HepG2 (cell line): Measurements from ENCODE around the gene DUS1L. TPM values are rescaled to one million over a fixed set of nuclear protein-coding genes. Genes with fewer than 3 reads are reported as not detected.
A peak's percentile ranks its signal among the peaks of the same experiment; 100 is the strongest.

Experiments used
- DNMT1 ChIP-seq: sonication (generic); formaldehyde crosslinking; IDR thresholded peaks from 2 replicates; pipeline ENCODE4 v1.5.1; 2020; ENCODE audit warnings: mild to moderate bottlenecking, missing genetic modification reagents
- KLF16 ChIP-seq, 2 experiments: sonication (generic) in 1 of 2; formaldehyde crosslinking in 1 of 2; IDR thresholded peaks; 2 replicates each; pipeline versions ENCODE4 v1.6.1 to v1.8.0; 2016 to 2023; ENCODE audit warnings: missing genetic modification reagents in 2 of 2, missing compliant biosample characterization in 1 of 2
- MAF1 ChIP-seq: sonication (generic); formaldehyde crosslinking; IDR thresholded peaks from 2 replicates; pipeline ENCODE4 v1.5.0; 2020; ENCODE audit warnings: missing genetic modification reagents, borderline replicate concordance
- NFATC3 ChIP-seq: sonication (generic); formaldehyde crosslinking; IDR thresholded peaks from 2 replicates; pipeline ENCODE4 v1.5.1; 2020; ENCODE audit warnings: mild to moderate bottlenecking, missing genetic modification reagents
- RBM22 ChIP-seq: fragments of 200-400 bp; formaldehyde crosslinking; optimal IDR thresholded peaks from 2 replicates; pipeline ENCODE3; 2017; ENCODE audit warnings: mild to moderate bottlenecking, low read length, moderate library complexity
- YY1 ChIP-seq: IDR thresholded peaks from 2 replicates; pipeline ENCODE4 v1.6.1; 2011; ENCODE audit warnings: low read length, low read depth, moderate library complexity, mild to moderate bottlenecking; ENCODE audit not compliant: insufficient read depth, insufficient replicate concordance
- ZNF264 ChIP-seq: sonication (generic); formaldehyde crosslinking; IDR thresholded peaks from 2 replicates; pipeline ENCODE4 v1.4.0; 2020; ENCODE audit warnings: missing genetic modification reagents
- ZNF33A ChIP-seq: sonication (generic); formaldehyde crosslinking; IDR thresholded peaks from 2 replicates; pipeline ENCODE4 v1.5.1; 2020; ENCODE audit warnings: missing genetic modification reagents, mild to moderate bottlenecking, moderate library complexity, borderline replicate concordance
- ZNF616 ChIP-seq: sonication (generic); formaldehyde crosslinking; IDR thresholded peaks from 2 replicates; pipeline ENCODE4 v1.5.0; 2020; ENCODE audit warnings: low read depth, mild to moderate bottlenecking, missing genetic modification reagents
- ZNF703 ChIP-seq: sonication (generic); formaldehyde crosslinking; IDR thresholded peaks from 2 replicates; pipeline ENCODE4 v1.5.1; 2020; ENCODE audit warnings: missing genetic modification reagents, mild to moderate bottlenecking, moderate library complexity, borderline replicate concordance
- ZNF749 ChIP-seq: sonication (generic); formaldehyde crosslinking; IDR thresholded peaks from 2 replicates; pipeline ENCODE4 v1.8.0; 2022; ENCODE audit warnings: mild to moderate bottlenecking, missing genetic modification reagents, moderate library complexity, borderline replicate concordance
- polyA plus RNA-seq, 8 experiments: library from polyadenylated mRNA; depleted of rRNA in 3 of 8; stranded (reverse) in 7 of 8; unstranded in 1 of 8; fragments of >200 nt; fragmentation: Illumina TruSeq in 4 of 8; extraction: Trizol in 4 of 8; gene quantifications; 2 replicates each; pipeline versions ENCODE4 v1.2.1 to v1.2.3, GENCODE V29; 2011 to 2016; ENCODE audit warnings: low read depth in 4 of 8, missing spikeins in 1 of 8, mixed read lengths in 1 of 8; ENCODE audit not compliant: insufficient read depth in 1 of 8
- total RNA-seq, 5 experiments: library from RNA; depleted of rRNA; stranded (reverse); fragments of >200 nt; fragmentation: Illumina TruSeq; extraction: Trizol; gene quantifications; 2 replicates each; pipeline ENCODE4 v1.2.3, GENCODE V29; 2016; ENCODE audit warnings: low read depth in 1 of 5
- TF ChIP-seq, protein P1 (sequence below): sonication (generic); formaldehyde crosslinking; IDR thresholded peaks from one replicate; pipeline ENCODE4 v1.5.1; 2020; ENCODE audit warnings: mild to moderate bottlenecking, missing genetic modification reagents; ENCODE audit errors: not compliant biosample characterization
- TF ChIP-seq, protein P2 (sequence below): sonication (generic); formaldehyde crosslinking; IDR thresholded peaks from 2 replicates; pipeline ENCODE4 v1.4.0; 2020; ENCODE audit warnings: missing genetic modification reagents
- TF ChIP-seq, protein P3 (sequence below): sonication (generic); formaldehyde crosslinking; IDR thresholded peaks from 2 replicates; pipeline ENCODE4 v1.4.0; 2020; ENCODE audit warnings: missing genetic modification reagents
- TF ChIP-seq, protein P4 (sequence below): sonication (generic); formaldehyde crosslinking; IDR thresholded peaks from 2 replicates; pipeline ENCODE4 v1.5.1; 2020; ENCODE audit warnings: missing genetic modification reagents, mild to moderate bottlenecking, borderline replicate concordance

Gene DUS1L
- total and polyA plus RNA-seq, 2 of the 13 experiments (the other 11 are each of a cell fraction or from before 2014, with no cell fraction given) = 81.0 to 109 TPM

DNA sequence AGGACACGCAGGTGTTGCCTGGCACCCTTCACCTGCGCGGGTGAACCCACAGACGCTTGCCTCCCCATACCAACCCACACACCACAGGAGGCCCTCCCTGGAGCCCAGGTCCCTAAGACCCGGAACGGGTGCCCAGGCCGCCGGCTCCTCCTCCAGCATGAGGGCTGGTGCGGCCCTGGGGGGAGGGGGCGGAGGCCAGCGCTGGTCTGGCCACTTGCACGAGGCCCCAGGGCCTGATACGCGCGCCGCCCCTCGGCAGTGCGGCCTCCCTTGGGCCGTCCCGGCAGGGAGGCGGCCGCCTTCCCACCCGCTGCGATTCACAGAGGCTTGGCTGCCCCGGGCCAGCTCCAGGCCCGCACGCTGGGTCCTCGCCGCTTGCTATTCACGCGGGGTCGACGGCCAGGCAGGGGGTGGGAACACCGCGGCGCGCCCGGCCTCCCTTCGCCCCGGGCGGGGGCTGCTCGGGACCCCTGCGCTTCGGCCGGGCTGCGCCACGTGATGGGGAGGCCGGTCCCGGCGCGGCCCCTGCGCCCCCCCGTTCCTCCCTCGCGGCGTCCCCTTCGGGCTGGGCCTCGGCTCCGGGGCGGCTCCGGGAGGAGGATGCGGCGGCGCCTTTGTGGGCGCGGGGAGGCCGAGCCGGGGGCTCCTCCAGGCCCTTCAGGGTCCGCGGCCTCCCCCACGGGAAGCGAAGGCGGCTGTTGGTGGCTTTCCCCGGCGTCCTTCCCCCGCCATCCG, 31.7 kb upstream of the DUS1L start (continued):
- TF ChIP-seq, protein P1, sequence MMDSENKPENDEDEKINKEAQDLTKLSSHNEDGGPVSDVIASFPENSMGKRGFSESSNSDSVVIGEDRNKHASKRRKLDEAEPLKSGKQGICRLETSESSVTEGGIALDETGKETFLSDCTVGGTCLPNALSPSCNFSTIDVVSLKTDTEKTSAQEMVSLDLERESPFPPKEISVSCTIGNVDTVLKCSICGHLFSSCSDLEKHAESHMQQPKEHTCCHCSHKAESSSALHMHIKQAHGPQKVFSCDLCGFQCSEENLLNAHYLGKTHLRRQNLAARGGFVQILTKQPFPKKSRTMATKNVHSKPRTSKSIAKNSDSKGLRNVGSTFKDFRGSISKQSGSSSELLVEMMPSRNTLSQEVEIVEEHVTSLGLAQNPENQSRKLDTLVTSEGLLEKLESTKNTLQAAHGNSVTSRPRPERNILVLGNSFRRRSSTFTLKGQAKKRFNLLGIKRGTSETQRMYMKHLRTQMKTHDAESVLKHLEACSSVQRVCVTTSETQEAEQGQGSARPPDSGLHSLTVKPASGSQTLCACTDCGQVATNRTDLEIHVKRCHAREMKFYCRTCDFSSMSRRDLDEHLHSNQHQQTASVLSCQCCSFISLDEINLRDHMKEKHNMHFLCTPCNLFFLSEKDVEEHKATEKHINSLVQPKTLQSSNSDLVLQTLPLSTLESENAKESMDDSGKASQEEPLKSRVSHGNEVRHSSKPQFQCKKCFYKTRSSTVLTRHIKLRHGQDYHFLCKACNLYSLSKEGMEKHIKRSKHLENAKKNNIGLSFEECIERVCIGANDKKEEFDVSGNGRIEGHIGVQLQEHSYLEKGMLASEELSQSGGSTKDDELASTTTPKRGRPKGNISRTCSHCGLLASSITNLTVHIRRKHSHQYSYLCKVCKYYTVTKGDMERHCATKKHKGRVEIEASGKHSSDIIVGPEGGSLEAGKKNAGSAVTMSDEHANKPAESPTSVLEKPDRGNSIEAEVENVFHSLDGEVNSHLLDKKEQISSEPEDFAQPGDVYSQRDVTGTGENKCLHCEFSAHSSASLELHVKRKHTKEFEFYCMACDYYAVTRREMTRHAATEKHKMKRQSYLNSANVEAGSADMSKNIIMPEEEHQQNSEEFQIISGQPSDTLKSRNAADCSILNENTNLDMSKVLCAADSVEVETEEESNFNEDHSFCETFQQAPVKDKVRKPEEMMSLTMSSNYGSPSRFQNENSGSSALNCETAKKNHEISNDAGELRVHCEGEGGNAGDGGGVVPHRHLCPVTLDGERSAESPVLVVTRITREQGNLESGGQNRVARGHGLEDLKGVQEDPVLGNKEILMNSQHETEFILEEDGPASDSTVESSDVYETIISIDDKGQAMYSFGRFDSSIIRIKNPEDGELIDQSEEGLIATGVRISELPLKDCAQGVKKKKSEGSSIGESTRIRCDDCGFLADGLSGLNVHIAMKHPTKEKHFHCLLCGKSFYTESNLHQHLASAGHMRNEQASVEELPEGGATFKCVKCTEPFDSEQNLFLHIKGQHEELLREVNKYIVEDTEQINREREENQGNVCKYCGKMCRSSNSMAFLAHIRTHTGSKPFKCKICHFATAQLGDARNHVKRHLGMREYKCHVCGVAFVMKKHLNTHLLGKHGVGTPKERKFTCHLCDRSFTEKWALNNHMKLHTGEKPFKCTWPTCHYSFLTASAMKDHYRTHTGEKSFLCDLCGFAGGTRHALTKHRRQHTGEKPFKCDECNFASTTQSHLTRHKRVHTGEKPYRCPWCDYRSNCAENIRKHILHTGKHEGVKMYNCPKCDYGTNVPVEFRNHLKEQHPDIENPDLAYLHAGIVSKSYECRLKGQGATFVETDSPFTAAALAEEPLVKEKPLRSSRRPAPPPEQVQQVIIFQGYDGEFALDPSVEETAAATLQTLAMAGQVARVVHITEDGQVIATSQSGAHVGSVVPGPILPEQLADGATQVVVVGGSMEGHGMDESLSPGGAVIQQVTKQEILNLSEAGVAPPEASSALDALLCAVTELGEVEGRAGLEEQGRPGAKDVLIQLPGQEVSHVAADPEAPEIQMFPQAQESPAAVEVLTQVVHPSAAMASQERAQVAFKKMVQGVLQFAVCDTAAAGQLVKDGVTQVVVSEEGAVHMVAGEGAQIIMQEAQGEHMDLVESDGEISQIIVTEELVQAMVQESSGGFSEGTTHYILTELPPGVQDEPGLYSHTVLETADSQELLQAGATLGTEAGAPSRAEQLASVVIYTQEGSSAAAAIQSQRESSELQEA (CRISPR knock-in tag) = no peak
- TF ChIP-seq, protein P2, sequence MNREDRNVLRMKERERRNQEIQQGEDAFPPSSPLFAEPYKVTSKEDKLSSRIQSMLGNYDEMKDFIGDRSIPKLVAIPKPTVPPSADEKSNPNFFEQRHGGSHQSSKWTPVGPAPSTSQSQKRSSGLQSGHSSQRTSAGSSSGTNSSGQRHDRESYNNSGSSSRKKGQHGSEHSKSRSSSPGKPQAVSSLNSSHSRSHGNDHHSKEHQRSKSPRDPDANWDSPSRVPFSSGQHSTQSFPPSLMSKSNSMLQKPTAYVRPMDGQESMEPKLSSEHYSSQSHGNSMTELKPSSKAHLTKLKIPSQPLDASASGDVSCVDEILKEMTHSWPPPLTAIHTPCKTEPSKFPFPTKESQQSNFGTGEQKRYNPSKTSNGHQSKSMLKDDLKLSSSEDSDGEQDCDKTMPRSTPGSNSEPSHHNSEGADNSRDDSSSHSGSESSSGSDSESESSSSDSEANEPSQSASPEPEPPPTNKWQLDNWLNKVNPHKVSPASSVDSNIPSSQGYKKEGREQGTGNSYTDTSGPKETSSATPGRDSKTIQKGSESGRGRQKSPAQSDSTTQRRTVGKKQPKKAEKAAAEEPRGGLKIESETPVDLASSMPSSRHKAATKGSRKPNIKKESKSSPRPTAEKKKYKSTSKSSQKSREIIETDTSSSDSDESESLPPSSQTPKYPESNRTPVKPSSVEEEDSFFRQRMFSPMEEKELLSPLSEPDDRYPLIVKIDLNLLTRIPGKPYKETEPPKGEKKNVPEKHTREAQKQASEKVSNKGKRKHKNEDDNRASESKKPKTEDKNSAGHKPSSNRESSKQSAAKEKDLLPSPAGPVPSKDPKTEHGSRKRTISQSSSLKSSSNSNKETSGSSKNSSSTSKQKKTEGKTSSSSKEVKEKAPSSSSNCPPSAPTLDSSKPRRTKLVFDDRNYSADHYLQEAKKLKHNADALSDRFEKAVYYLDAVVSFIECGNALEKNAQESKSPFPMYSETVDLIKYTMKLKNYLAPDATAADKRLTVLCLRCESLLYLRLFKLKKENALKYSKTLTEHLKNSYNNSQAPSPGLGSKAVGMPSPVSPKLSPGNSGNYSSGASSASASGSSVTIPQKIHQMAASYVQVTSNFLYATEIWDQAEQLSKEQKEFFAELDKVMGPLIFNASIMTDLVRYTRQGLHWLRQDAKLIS = peak; percentile 71; the same call in 1 of the 2 replicates
- TF ChIP-seq KLF16 (CRISPR knock-in tag; IDR thresholded peaks at IDR 0.05) (peak in 1 of 2 experiments; percentile 51; a peak in 1 of 4 replicates), ZNF33A (CRISPR knock-in tag) (no peak), ZNF703 (peak; percentile 52; the same call in 1 of the 2 replicates), MAF1 (no peak), DNMT1 (CRISPR knock-in tag) (no peak), ZNF616 (CRISPR knock-in tag) (no peak), RBM22 (peak; percentile 20), NFATC3 (CRISPR knock-in tag) (no peak), ZNF264 (CRISPR knock-in tag) (no peak; the same call in 1 of the 2 replicates), ZNF749 (CRISPR knock-in tag) (0 out of 2 replicates have a peak, but pooled peaks have one; percentile 59), YY1 (peak; percentile 37)
- TF ChIP-seq, protein P3, sequence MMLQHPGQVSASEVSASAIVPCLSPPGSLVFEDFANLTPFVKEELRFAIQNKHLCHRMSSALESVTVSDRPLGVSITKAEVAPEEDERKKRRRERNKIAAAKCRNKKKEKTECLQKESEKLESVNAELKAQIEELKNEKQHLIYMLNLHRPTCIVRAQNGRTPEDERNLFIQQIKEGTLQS (CRISPR knock-in tag) = no peak
- TF ChIP-seq, protein P4, sequence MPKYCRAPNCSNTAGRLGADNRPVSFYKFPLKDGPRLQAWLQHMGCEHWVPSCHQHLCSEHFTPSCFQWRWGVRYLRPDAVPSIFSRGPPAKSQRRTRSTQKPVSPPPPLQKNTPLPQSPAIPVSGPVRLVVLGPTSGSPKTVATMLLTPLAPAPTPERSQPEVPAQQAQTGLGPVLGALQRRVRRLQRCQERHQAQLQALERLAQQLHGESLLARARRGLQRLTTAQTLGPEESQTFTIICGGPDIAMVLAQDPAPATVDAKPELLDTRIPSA (CRISPR knock-in tag) = peak; percentile 89; the same call in 1 of the 2 replicates
